ACC112 (cell line): ENCODE data around the gene MTMR3.

Experiments used
- H2AFZ ChIP-seq: fragments of 200-600 bp; sonication (generic); one replicate; pipeline ENCODE4 v1.6.0; 2017; ENCODE audit warnings: antibody characterized with exemption, low read length; ENCODE audit not compliant: unreplicated experiment
- H3K27ac ChIP-seq: fragments of 200-600 bp; sonication (generic); 2 replicates; pipeline ENCODE4 v1.5.1; 2014; ENCODE audit warnings: low read depth, mild to moderate bottlenecking, antibody characterized with exemption, low read length, moderate library complexity
- H3K27me3 ChIP-seq: fragments of 200-600 bp; sonication (generic); 2 replicates; pipeline ENCODE4 v1.6.1; 2014; ENCODE audit warnings: mild to moderate bottlenecking, antibody characterized with exemption, low read length, moderate library complexity, mixed read lengths; ENCODE audit not compliant: insufficient read depth
- H3K36me3 ChIP-seq: fragments of 200-600 bp; sonication (generic); 2 replicates; pipeline ENCODE4 v1.6.1; 2016; ENCODE audit warnings: mild to moderate bottlenecking, antibody characterized with exemption, low read length, moderate library complexity, mixed read lengths; ENCODE audit not compliant: insufficient read depth
- H3K4me1 ChIP-seq: fragments of 200-600 bp; sonication (generic); one replicate; pipeline ENCODE4 v1.6.1; 2016; ENCODE audit warnings: low read length, mixed read lengths; ENCODE audit not compliant: insufficient read depth, unreplicated experiment, control insufficient read depth
- H3K4me3 ChIP-seq: fragments of 200-600 bp; sonication (generic); 2 replicates; pipeline ENCODE4 v1.5.1; 2014; ENCODE audit warnings: mild to moderate bottlenecking, low read depth, low read length
- H3K79me2 ChIP-seq: fragments of 200-600 bp; sonication (generic); one replicate; pipeline ENCODE4 v1.6.0; 2016; ENCODE audit warnings: low read length; ENCODE audit not compliant: control insufficient read depth, unreplicated experiment, insufficient read depth

The MTMR3 gene

GRCh38 chr22:30025221-30025620 is 142.2 kb downstream of the MTMR3 start:
- no peaks in the 10 kb centered on the region for H3K79me2 ChIP-seq
- H3K4me1 ChIP-seq: peaks cover 7% of the 10 kb centered on the region
- H2AFZ ChIP-seq: no peak overlapping the region
- no peak overlapping the region for H3K27ac ChIP-seq
- H3K4me3 ChIP-seq: no peak overlapping the region
- no peaks in the 10 kb centered on the region for H3K27me3 ChIP-seq
- no peaks in the 10 kb centered on the region for H3K36me3 ChIP-seq

GRCh38 chr22:30026756-30027155 is 143.8 kb downstream of the MTMR3 start:
- Histone ChIP-seq H2AFZ (no peak overlapping the region), H3K27me3 (no peaks in the 10 kb centered on the region), H3K27ac (no peak overlapping the region), H3K79me2 (no peaks in the 10 kb centered on the region), H3K4me3 (no peak overlapping the region), H3K36me3 (no peaks in the 10 kb centered on the region), H3K4me1 (peaks cover 7% of the 10 kb centered on the region)

GRCh38 chr22:30027169-30027568 is 144.2 kb downstream of the MTMR3 start:
- H3K79me2 ChIP-seq: no peaks in the 10 kb centered on the region
- no peak overlapping the region for H3K27ac ChIP-seq
- peaks cover 7% of the 10 kb centered on the region for H3K4me1 ChIP-seq
- no peak overlapping the region for H2AFZ ChIP-seq
- H3K4me3 ChIP-seq: no peak overlapping the region
- no peaks in the 10 kb centered on the region for H3K36me3 ChIP-seq
- no peaks in the 10 kb centered on the region for H3K27me3 ChIP-seq

GRCh38 chr22:30027791-30028190 is 144.8 kb downstream of the MTMR3 start:
- H3K36me3 ChIP-seq: no peaks in the 10 kb centered on the region
- no peak overlapping the region for H2AFZ ChIP-seq

GRCh38 chr22:30028731-30029130 is 145.8 kb downstream of the MTMR3 start:
- Histone ChIP-seq H3K79me2 (no peaks in the 10 kb centered on the region), H3K4me1 (no peaks in the 10 kb centered on the region), H3K36me3 (no peaks in the 10 kb centered on the region), H3K27me3 (no peaks in the 10 kb centered on the region), H3K27ac (no peak overlapping the region), H2AFZ (no peak overlapping the region), H3K4me3 (no peak overlapping the region)

More at GRCh38 chr22:30027791-30028190, 144.8 kb downstream of the MTMR3 start:
- Histone ChIP-seq H3K27me3 (no peaks in the 10 kb centered on the region), H3K27ac (no peak overlapping the region), H3K4me3 (no peak overlapping the region), H3K79me2 (no peaks in the 10 kb centered on the region), H3K4me1 (peaks cover 4% of the 10 kb centered on the region)

GRCh38 chr22:30029512-30029911 is 146.5 kb downstream of the MTMR3 start:
- no peaks in the 10 kb centered on the region for H3K79me2 ChIP-seq
- no peak overlapping the region for H3K4me3 ChIP-seq
- H3K27ac ChIP-seq: no peak overlapping the region
- no peaks in the 10 kb centered on the region for H3K27me3 ChIP-seq
- no peaks in the 10 kb centered on the region for H3K4me1 ChIP-seq
- H3K36me3 ChIP-seq: no peaks in the 10 kb centered on the region
- H2AFZ ChIP-seq: no peak overlapping the region

- H3K36me3 ChIP-seq: no peaks in the 10 kb centered on the region
- no peak overlapping the region for H3K27ac ChIP-seq
- H3K4me3 ChIP-seq: no peak overlapping the region
- no peaks in the 10 kb centered on the region for H3K4me1 ChIP-seq
- H3K79me2 ChIP-seq: no peaks in the 10 kb centered on the region
- no peak overlapping the region for H2AFZ ChIP-seq
- H3K27me3 ChIP-seq: no peaks in the 10 kb centered on the region
Measured at GRCh38 chr22:30030329-30030728, 147.4 kb downstream of the MTMR3 start.

- H3K4me1 ChIP-seq: peaks cover 1% of the 10 kb centered on the region
- H3K27me3 ChIP-seq: no peaks in the 10 kb centered on the region
Measured at GRCh38 chr22:30031328-30031727, 148.4 kb downstream of the MTMR3 start.

GRCh38 chr22:30031764-30032455 is 148.9 kb downstream of the MTMR3 start:
- Histone ChIP-seq H2AFZ (no peak overlapping the region), H3K79me2 (no peaks in the 10 kb centered on the region), H3K27me3 (no peaks in the 10 kb centered on the region), H3K4me1 (peaks cover 4% of the 10 kb centered on the region), H3K36me3 (no peaks in the 10 kb centered on the region), H3K4me3 (no peak overlapping the region), H3K27ac (no peak overlapping the region)

More at GRCh38 chr22:30031328-30031727, 148.4 kb downstream of the MTMR3 start:
- Histone ChIP-seq H3K36me3 (no peaks in the 10 kb centered on the region), H2AFZ (no peak overlapping the region), H3K79me2 (no peaks in the 10 kb centered on the region), H3K27ac (no peak overlapping the region), H3K4me3 (no peak overlapping the region)

GRCh38 chr22:30033137-30033536 is 150.2 kb downstream of the MTMR3 start:
- H3K27ac ChIP-seq: no peak overlapping the region
- no peaks in the 10 kb centered on the region for H3K79me2 ChIP-seq
- H3K4me1 ChIP-seq: peaks cover 8% of the 10 kb centered on the region
- no peak overlapping the region for H2AFZ ChIP-seq
- no peaks in the 10 kb centered on the region for H3K36me3 ChIP-seq
- no peak overlapping the region for H3K4me3 ChIP-seq
- no peaks in the 10 kb centered on the region for H3K27me3 ChIP-seq

GRCh38 chr22:30033901-30034300 is 150.9 kb downstream of the MTMR3 start:
- H3K4me3 ChIP-seq: no peak overlapping the region

More at GRCh38 chr22:30033901-30034300, 150.9 kb downstream of the MTMR3 start:
- Histone ChIP-seq H3K27ac (no peak overlapping the region), H3K4me1 (peaks cover 16% of the 10 kb centered on the region), H3K79me2 (no peaks in the 10 kb centered on the region), H2AFZ (no peak overlapping the region), H3K27me3 (no peaks in the 10 kb centered on the region), H3K36me3 (no peaks in the 10 kb centered on the region)
